HCT116 (cell line): ENCODE measurements around the gene MLLT6. TPM values are rescaled to one million over a fixed set of nuclear protein-coding genes. Genes with fewer than 3 reads are reported as not detected.

Source experiments
- ATAC-seq: fragments of 200-7000 bp; cut with Tn5 transposase; 2 replicates; pipeline ENCODE4 v1.9.1; 2020; ENCODE audit warnings: mild to moderate bottlenecking, moderate library complexity
- BruUV-seq: library from RNA; stranded (reverse); fragments of 400-500 nt; replicated peaks from 2 replicates; lab custom pipeline; 2021; lab: Mats Ljungman, UMichigan
- CTCF ChIA-PET: fragments of 300-600 bp; sonication (Branson Sonifier 250); formaldehyde crosslinking; loops from one replicate; lab custom pipeline; 2021; ENCODE audit warnings: antibody characterized with exemption; lab: Charles Lee
- POLR2A ChIA-PET: fragments of 300-600, 350-600 bp; sonication (Branson Sonifier 250); formaldehyde crosslinking; loops from one replicate; lab custom pipeline; 2021; ENCODE audit warnings: antibody characterized with exemption; lab: Charles Lee
- RAD21 ChIA-PET, 2 experiments: fragments of 300-600 bp; sonication (Branson Sonifier 250); formaldehyde crosslinking; loops; one replicate each; lab custom pipeline; 2023; ENCODE audit warnings: low total read pairs in 2 of 2; ENCODE audit not compliant: uncharacterized antibody in 2 of 2, unreplicated experiment in 2 of 2, low non-redundant PET in 1 of 2; lab: Charles Lee
- DNase-seq: peaks from one replicate; pipeline ENCODE4 v3.0.0-alpha.2; 2010; ENCODE audit warnings: low read depth, low spot score
- H2AFZ ChIP-seq: fragments of 200-600 bp; shearing (Covaris generic), sonication (generic); 2 replicates; pipeline ENCODE4 v1.6.1; 2017; ENCODE audit warnings: low read depth, mixed run types, mixed read lengths, antibody characterized with exemption, low read length; ENCODE audit not compliant: poor library complexity, severe bottlenecking
- H3K27ac ChIP-seq: 2 replicates; pipeline ENCODE4 v1.5.1; 2012; ENCODE audit warnings: low read depth, low read length
- H3K27me3 ChIP-seq: fragments of 200-600 bp; sonication (generic); 2 replicates; pipeline ENCODE4 v1.6.1; 2016; ENCODE audit warnings: mixed run types, low read length, mixed read lengths; ENCODE audit not compliant: insufficient read depth
- H3K36me3 ChIP-seq, 2 experiments: fragments of 200-500 bp in 1 of 2; fragments of 200-600 bp in 1 of 2; sonication (Bioruptor generic) in 1 of 2; sonication (generic) in 1 of 2; 2 replicates each; pipeline versions ENCODE4 v1.5.1 to v1.6.1; 2014 to 2016; ENCODE audit warnings: low read length in 2 of 2, inconsistent platforms in 1 of 2, mixed read lengths in 1 of 2, mixed run types in 1 of 2; ENCODE audit not compliant: insufficient read depth in 2 of 2, control insufficient read depth in 1 of 2
- H3K4me1 ChIP-seq, 2 experiments: fragments of 200-600 bp in 1 of 2; sonication (generic) in 1 of 2; 2 replicates each; pipeline versions ENCODE4 v1.5.1 to v1.6.1; 2012 to 2017; ENCODE audit warnings: low read length in 2 of 2, inconsistent platforms in 1 of 2, mild to moderate bottlenecking in 1 of 2, mixed read lengths in 1 of 2, mixed run types in 1 of 2, moderate library complexity in 1 of 2; ENCODE audit not compliant: insufficient read depth in 2 of 2, control insufficient read depth in 1 of 2
- H3K4me2 ChIP-seq: fragments of 200-600 bp; sonication (generic); 2 replicates; pipeline ENCODE4 v1.6.1; 2017; ENCODE audit warnings: mixed run types, low read length, mixed read lengths
- H3K4me3 ChIP-seq, 2 experiments: fragments of 200-600 bp in 1 of 2; sonication (generic) in 1 of 2; replicated peaks in 1 of 2; 2 replicates each; pipeline ENCODE4 v1.5.1; 2011 to 2016; ENCODE audit warnings: low read length in 2 of 2, control low read depth in 1 of 2, low read depth in 1 of 2, mild to moderate bottlenecking in 1 of 2, mixed read lengths in 1 of 2, mixed run types in 1 of 2
- H3K79me2 ChIP-seq: fragments of 200-600 bp; sonication (generic); 2 replicates; pipeline ENCODE4 v1.6.1; 2017; ENCODE audit warnings: mild to moderate bottlenecking, mixed run types, low read length, moderate library complexity, mixed read lengths; ENCODE audit not compliant: insufficient read depth
- H3K9ac ChIP-seq: fragments of 200-600 bp; sonication (generic); 2 replicates; pipeline ENCODE4 v1.6.1; 2016; ENCODE audit warnings: low read length, mixed read lengths
- H3K9me2 ChIP-seq: fragments of 200-600 bp; sonication (generic), shearing (Covaris generic); 2 replicates; pipeline ENCODE4 v1.6.1; 2017; ENCODE audit warnings: mixed run types, mild to moderate bottlenecking, moderate library complexity; ENCODE audit not compliant: insufficient read depth
- H3K9me3 ChIP-seq, 2 experiments: fragments of 200-500 bp in 1 of 2; fragments of 200-600 bp in 1 of 2; sonication (Bioruptor generic) in 1 of 2; sonication (generic) in 1 of 2; 2 replicates each; pipeline ENCODE4 v1.6.1; 2014 to 2017; ENCODE audit warnings: low read length in 2 of 2, mixed read lengths in 2 of 2, inconsistent platforms in 1 of 2, low read depth in 1 of 2, mild to moderate bottlenecking in 1 of 2, mixed run types in 1 of 2, moderate library complexity in 1 of 2; ENCODE audit not compliant: control insufficient read depth in 1 of 2, insufficient read depth in 1 of 2
- H4K20me1 ChIP-seq: fragments of 200-600 bp; sonication (generic), shearing (Covaris generic); 2 replicates; pipeline ENCODE4 v1.6.1; 2017; ENCODE audit warnings: mixed run types, mild to moderate bottlenecking, moderate library complexity; ENCODE audit not compliant: insufficient read depth
- CBX3 ChIP-seq: IDR thresholded peaks from 2 replicates; pipeline ENCODE4 v1.6.1; 2012; ENCODE audit warnings: low read depth
- CEBPB ChIP-seq: IDR thresholded peaks from 2 replicates; pipeline ENCODE4 v1.6.1; 2012; ENCODE audit warnings: low read depth
- CTCF ChIP-seq, 3 experiments: fragments of 200-600 bp in 1 of 3; sonication (generic) in 1 of 3; IDR thresholded peaks in 2 of 3; conservative IDR thresholded peaks in 1 of 3; 2 replicates each; pipeline ENCODE4 v1.5.1; 2012 to 2017; ENCODE audit warnings: low read depth in 2 of 3, low read length in 2 of 3, antibody characterized with exemption in 1 of 3, borderline replicate concordance in 1 of 3, control low read depth in 1 of 3, mild to moderate bottlenecking in 1 of 3, mixed read lengths in 1 of 3, mixed run types in 1 of 3, moderate library complexity in 1 of 3; ENCODE audit not compliant: insufficient read depth in 1 of 3
- EGR1 ChIP-seq: IDR thresholded peaks from 2 replicates; pipeline ENCODE4 v1.6.1; 2012; ENCODE audit warnings: low read depth
- EZH2phosphoT487 ChIP-seq: fragments of 200-600 bp; IDR thresholded peaks from 2 replicates; pipeline ENCODE4 v1.6.1; 2018; ENCODE audit warnings: antibody characterized with exemption, borderline replicate concordance
- FOSL1 ChIP-seq: IDR thresholded peaks from 2 replicates; pipeline ENCODE4 v1.6.1; 2012; ENCODE audit warnings: low read depth
- JUND ChIP-seq: IDR thresholded peaks from 2 replicates; pipeline ENCODE4 v1.6.1; 2012
- MAX ChIP-seq: IDR thresholded peaks from 2 replicates; pipeline ENCODE4 v1.6.1; 2012
- POLR2A ChIP-seq: IDR thresholded peaks from 2 replicates; pipeline ENCODE4 v1.7.0; 2011; ENCODE audit warnings: borderline replicate concordance; ENCODE audit not compliant: insufficient read depth, insufficient read length; ENCODE audit errors: extremely low read depth
- POLR2AphosphoS5 ChIP-seq: IDR thresholded peaks from 2 replicates; pipeline ENCODE4 v1.6.1; 2011; ENCODE audit warnings: mild to moderate bottlenecking, low read depth, low read length, moderate library complexity
- SIN3A ChIP-seq: IDR thresholded peaks from 2 replicates; pipeline ENCODE4 v1.6.1; 2012; ENCODE audit warnings: low read depth
- SP1 ChIP-seq: IDR thresholded peaks from 2 replicates; pipeline ENCODE4 v1.6.1; 2012; ENCODE audit warnings: low read depth
- SRF ChIP-seq: IDR thresholded peaks from 2 replicates; pipeline ENCODE4 v1.6.1; 2012; ENCODE audit warnings: low read depth
- YY1 ChIP-seq: IDR thresholded peaks from 2 replicates; pipeline ENCODE4 v1.6.1; 2011; ENCODE audit warnings: low read length, low read depth, moderate library complexity, mild to moderate bottlenecking; ENCODE audit not compliant: insufficient replicate concordance; ENCODE audit errors: extremely low read depth
- ZFX ChIP-seq: fragments of 450-650 bp; IDR thresholded peaks from 2 replicates; pipeline ENCODE4 v1.6.1; 2017
- ZNF274 ChIP-seq: fragments of 200-500 bp; sonication (Bioruptor generic); IDR thresholded peaks from 2 replicates; pipeline ENCODE4 v1.6.1; 2014; ENCODE audit warnings: mild to moderate bottlenecking, low read depth, low read length, inconsistent platforms
- intact Hi-C: fragments of 100-400 bp; cut with micrococcal nuclease; formaldehyde crosslinking; loops from 2 replicates; pipeline ENCODE4 v1.10.0; 2022
- total RNA-seq: library from RNA; stranded (reverse); gene quantifications from one replicate; pipeline ENCODE4 v1.2.1, GENCODE V29; 2021; ENCODE audit not compliant: unreplicated experiment

Gene MLLT6
- total RNA-seq, 1 experiment from 2014 or later = 110 TPM

GRCh38 chr17:38656959-38657823, 47.9 kb upstream of the MLLT6 start:
- Histone ChIP-seq H3K9ac (no peak overlapping the region), H3K4me3 (no peak overlapping the region), H3K9me2 (no peaks in the 10 kb centered on the region), H3K4me2 (no peak overlapping the region), H2AFZ (no peak overlapping the region), H3K36me3 (no peaks in the 10 kb centered on the region), H3K79me2 (no peaks in the 10 kb centered on the region), H3K4me1 (no peaks in the 10 kb centered on the region; a peak in 1 of 4 replicates), H3K27me3 (no peaks in the 10 kb centered on the region; the same call in 1 of the 2 replicates), H4K20me1 (no peaks in the 10 kb centered on the region)
- POLR2A ChIA-PET = interaction anchor here (1.1 kb wide), 1 partner anchor 9 kb away, joined by 3 read pairs; no protein-coding TSS in a partner anchor
- RAD21 ChIA-PET = no interaction called here
- TF ChIP-seq JUND = no peak
- no peak for TF ChIP-seq POLR2A
- no peak for TF ChIP-seq EZH2phosphoT487
- no peak for TF ChIP-seq SRF
- TF ChIP-seq ZNF274 = no peak
- TF ChIP-seq MAX = no peak
- no peak for TF ChIP-seq EGR1
- TF ChIP-seq CEBPB = no peak
- TF ChIP-seq POLR2AphosphoS5 = no peak
- TF ChIP-seq ZFX = no peak
- no peak for TF ChIP-seq CTCF (IDR thresholded peaks at IDR 0.05 in 2 of 3, conservative IDR thresholded peaks at IDR 0.05 in 1 of 3; ENCODE audit: borderline replicate concordance in 1 of 3, insufficient read depth in 1 of 3, low read depth in 2 of 3, low read length in 2 of 3)
- TF ChIP-seq YY1 = no peak
- no peak for TF ChIP-seq SIN3A
- TF ChIP-seq CBX3 = no peak
- no peak for TF ChIP-seq FOSL1
- TF ChIP-seq SP1 = no peak
- TF ChIP-seq, all 23 proteins: peak for 0
- no TSS peak for BruUV-seq
- ATAC-seq = no peak
- Histone ChIP-seq H3K27ac (no peak overlapping the region), H3K9me3 (no peaks in the 10 kb centered on the region)
- intact Hi-C loops = no loop called here
- CTCF ChIA-PET = interaction anchor here (0.7 kb wide), 1 partner anchor 173 kb away, joined by 3 read pairs; no protein-coding TSS in a partner anchor
- no peak for DNase-seq
